ENCODE measurements around the gene WDR5. TPM values are rescaled to one million over a fixed set of nuclear protein-coding genes. Genes with fewer than 3 reads are reported as not detected.

The WDR5 gene
- total RNA-seq, 1 donor from 2014 or later, result 28.3 TPM

DNA sequence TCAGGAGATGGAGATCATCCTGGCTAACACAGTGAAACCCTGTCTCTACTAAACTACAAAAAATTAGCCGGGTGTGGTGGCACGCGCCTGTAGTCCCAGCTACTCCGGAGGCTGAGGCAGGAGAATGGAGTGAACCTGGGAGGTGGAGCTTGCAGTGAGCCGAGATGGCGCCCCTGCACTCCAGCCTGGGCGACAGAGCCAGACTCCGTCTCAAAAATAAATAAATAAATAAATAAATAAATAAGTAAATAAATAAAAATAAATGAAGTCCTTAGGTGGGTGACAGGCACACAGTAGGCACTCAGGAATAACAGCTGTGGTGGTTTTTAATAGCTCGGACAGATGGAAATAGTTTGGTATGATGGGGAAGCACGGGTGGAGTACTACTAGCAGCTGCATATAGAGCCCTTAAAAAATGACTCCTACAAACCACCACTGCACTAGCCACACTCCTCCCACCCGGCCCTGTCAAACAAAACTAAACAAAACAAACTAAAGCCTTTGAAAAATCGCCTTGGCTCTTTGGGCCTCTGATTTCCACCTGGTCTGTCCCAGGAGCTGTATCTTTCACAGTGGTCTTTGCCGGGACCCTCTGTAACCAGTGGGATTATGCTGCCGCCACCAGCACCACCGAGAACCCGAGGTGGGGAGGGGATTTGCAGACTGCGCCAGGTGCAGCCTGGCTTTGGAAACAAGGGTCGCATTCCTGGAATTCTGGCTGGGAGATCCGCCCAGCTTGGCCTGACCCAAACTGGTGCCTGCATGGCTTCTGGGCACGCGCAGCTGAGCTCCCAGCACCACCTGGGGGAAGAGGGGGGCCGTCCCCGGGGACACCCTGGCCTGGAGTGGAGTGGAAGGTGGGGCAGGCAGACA is 5.1 kb upstream of the WDR5 start:
- no peaks in the 10 kb centered on the region for H3K36me3 ChIP-seq (ENCODE audit: control insufficient read depth, insufficient read depth, low read length)
- H3K27me3 ChIP-seq (ENCODE audit: control insufficient read depth, insufficient read depth, low read length), result peaks cover under 1% of the 10 kb centered on the region
- DNase-seq (ENCODE audit: low read depth), result no peak
- H3K4me3 ChIP-seq (ENCODE audit: low read depth, low read length), result no peak overlapping the region
- TF ChIP-seq, protein P1, sequence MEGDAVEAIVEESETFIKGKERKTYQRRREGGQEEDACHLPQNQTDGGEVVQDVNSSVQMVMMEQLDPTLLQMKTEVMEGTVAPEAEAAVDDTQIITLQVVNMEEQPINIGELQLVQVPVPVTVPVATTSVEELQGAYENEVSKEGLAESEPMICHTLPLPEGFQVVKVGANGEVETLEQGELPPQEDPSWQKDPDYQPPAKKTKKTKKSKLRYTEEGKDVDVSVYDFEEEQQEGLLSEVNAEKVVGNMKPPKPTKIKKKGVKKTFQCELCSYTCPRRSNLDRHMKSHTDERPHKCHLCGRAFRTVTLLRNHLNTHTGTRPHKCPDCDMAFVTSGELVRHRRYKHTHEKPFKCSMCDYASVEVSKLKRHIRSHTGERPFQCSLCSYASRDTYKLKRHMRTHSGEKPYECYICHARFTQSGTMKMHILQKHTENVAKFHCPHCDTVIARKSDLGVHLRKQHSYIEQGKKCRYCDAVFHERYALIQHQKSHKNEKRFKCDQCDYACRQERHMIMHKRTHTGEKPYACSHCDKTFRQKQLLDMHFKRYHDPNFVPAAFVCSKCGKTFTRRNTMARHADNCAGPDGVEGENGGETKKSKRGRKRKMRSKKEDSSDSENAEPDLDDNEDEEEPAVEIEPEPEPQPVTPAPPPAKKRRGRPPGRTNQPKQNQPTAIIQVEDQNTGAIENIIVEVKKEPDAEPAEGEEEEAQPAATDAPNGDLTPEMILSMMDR (IDR thresholded peaks at IDR 0.05; ENCODE audit: insufficient read depth, low read length, poor library complexity, severe bottlenecking), result no peak

DNA sequence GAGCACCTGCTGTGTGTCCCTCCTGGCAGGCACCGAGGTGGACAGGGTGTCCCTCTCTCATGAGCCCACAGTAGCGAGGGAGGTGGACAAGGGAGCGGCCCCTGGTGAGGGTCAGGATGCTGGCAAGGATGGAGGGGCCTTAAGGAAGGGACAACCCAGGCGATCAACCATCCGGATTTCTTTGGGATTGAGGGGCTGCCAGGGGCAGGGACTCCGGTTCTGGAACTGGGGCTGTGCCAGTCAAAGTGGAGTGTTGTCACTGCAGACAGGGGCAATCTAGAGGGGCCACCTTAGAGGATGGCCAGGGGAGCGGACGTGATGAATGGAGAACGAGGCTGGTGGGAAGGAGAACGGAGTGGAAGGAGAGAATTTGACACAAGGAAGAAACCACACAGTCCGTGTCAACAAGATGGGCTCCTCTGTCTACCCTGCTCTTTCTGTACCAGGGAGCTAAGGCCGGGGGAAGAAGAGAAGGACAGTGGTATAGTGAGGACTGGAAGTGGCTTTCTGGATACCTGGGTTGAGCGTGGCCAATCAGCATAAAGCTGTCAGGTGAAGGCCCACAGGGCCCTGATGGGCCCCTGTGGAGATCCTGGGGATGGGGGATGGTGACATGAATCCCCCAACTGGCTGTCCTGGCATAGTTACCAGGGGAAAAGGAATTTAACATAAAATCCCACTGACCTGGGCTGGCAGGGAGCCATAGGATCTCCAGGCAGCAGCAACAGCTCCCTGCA is 4.2 kb upstream of the WDR5 start:
- Histone ChIP-seq H3K36me3 (ENCODE audit: control insufficient read depth, insufficient read depth, low read length) (no peaks in the 10 kb centered on the region), H3K27me3 (ENCODE audit: control insufficient read depth, insufficient read depth, low read length) (no peaks in the 10 kb centered on the region), H3K4me3 (ENCODE audit: low read depth, low read length) (no peak overlapping the region)
- no peak for DNase-seq (ENCODE audit: low read depth)
- TF ChIP-seq, protein P1 (IDR thresholded peaks at IDR 0.05; ENCODE audit: insufficient read depth, low read length, poor library complexity, severe bottlenecking), result no peak

DNA sequence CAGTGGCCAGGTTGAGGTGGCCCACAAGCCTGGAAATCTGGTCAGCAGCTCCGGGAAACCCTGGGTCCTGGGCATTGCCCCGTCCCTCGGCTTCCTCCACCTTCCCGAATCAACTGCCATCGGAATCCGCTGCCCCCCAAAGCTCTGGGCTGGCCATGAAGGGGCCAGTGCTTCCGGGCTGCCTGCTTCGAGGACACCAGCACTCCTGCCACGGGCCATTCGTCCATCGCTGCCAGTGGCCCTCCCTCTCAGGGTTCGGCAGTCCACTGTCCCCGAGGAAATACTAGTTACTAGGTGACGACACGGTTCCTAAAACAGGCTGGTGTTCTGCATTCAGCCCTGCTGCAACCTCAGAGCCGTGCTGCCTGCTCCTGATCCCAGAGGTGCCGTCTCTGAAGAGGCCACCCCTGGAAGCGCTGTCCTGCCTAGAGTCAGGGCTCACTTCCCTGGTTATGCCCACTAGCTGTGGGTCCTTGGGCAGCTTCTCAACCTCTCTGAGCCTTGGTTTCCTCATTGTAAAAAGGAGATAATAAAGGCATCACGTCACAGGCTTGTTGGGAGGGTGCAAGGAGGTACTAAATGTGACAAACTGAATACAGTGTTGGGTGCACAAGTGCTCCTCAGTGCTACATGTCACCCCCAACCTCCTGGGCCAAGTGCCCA is 3.5 kb upstream of the WDR5 start:
- no peaks in the 10 kb centered on the region for H3K36me3 ChIP-seq (ENCODE audit: control insufficient read depth, insufficient read depth, low read length)
- no peak for DNase-seq (ENCODE audit: low read depth)
- no peaks in the 10 kb centered on the region for H3K27me3 ChIP-seq (ENCODE audit: control insufficient read depth, insufficient read depth, low read length)
- H3K4me3 ChIP-seq (ENCODE audit: low read depth, low read length), result no peak overlapping the region
- TF ChIP-seq, protein P1 (IDR thresholded peaks at IDR 0.05; ENCODE audit: insufficient read depth, low read length, poor library complexity, severe bottlenecking), result no peak

DNA sequence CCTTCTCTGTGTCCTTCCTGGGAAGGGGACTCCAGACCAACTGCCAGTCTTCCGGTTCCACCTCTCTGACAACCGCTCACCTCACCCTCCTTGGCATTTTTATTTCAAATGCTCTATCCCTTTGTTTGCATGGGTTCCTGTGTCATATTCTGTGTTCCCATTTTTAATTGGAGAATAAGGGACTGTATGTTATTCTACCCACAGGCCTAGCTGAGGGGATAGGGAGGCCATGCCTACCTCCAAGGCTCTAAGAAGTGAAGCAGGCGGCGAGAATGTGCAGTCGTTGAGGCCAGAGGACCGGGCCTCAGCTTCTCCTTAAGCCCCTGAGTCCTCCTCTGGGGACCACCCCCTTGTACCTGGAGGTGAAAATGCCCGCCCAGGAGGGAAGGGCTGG is 936 bp upstream of the WDR5 start:
- DNase-seq (ENCODE audit: low read depth), result no peak
- TF ChIP-seq, protein P1 (IDR thresholded peaks at IDR 0.05; ENCODE audit: insufficient read depth, low read length, poor library complexity, severe bottlenecking), result no peak

DNA sequence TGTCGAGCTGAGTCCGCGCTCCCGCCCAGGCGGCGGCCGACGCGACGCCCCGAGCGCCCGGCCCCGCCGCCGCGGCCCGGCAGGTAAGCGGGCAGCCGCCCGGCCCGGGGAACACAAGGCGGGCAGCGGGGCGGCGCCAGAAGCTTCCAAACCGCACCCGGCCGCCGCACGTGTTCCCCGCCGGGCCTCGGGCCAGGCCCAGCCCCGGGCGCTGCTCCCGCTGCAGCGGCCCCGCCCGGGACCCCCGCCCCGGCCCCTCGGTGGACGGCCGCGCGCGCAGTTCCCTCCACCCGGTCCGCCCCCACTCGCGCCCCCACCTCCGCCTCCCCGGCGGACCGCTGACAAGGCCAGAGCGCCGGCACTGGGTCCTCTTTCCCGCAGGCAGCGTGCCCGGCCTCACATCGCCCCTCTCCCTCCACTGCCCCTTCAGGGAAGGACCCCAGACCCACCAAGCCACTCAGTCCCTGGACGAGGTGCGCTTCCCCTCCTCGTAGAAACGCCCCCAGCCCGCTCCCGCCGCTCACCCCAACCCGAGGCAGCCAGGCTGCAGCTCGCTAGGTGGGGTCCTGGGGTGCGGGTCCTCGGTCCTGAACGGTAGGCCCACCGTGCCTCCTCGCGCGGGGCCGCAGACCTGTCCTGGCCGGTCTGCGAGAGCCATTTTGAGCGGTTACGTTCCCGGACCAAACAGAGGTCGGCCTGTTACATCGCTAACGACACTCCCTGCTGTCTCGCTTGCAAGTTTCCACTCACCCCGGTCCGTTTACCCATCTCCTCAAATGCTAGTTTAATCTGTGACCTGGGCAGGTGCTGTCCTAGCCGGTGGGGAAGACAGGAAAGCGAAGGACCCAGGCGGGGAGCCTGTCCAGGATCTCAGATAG is 475 bp downstream of the WDR5 start:
- DNase-seq (ENCODE audit: low read depth), result no peak
- TF ChIP-seq, protein P1 (IDR thresholded peaks at IDR 0.05; ENCODE audit: insufficient read depth, low read length, poor library complexity, severe bottlenecking), result no peak
- peak overlapping the region; percentile 70 for H3K4me3 ChIP-seq (ENCODE audit: low read depth, low read length)
- no peaks in the 10 kb centered on the region for H3K36me3 ChIP-seq (ENCODE audit: control insufficient read depth, insufficient read depth, low read length)
- H3K27me3 ChIP-seq (ENCODE audit: control insufficient read depth, insufficient read depth, low read length), result no peaks in the 10 kb centered on the region

More for the DNA sequence above, 936 bp upstream of the WDR5 start:
- Histone ChIP-seq H3K4me3 (ENCODE audit: low read depth, low read length) (peak overlapping the region; percentile 70), H3K36me3 (ENCODE audit: control insufficient read depth, insufficient read depth, low read length) (no peaks in the 10 kb centered on the region), H3K27me3 (ENCODE audit: control insufficient read depth, insufficient read depth, low read length) (no peaks in the 10 kb centered on the region)

Measured in kidney epithelial cell (primary cell).